ENCODE results near the gene CDK18.
"Not testable (repeated sequence)": the region's sequence is repeated elsewhere in the genome, so short reads cannot be mapped to it uniquely, and the experiment has no call there.

CDK18 gene

GRCh38 chr1:205504311-205505075 lies at the start of gene CDK18:
Gene CDK18, plus strand, starts transcription at chr1:205504669. Its CDS starts 18,499 bp downstream, at chr1:205523168.
- DNase-seq (ENCODE audit: low spot score), result peak; percentile 91

GRCh38 chr1:205454903-205455335 lies 49.5 kb upstream of the CDK18 start:
- DNase-seq (ENCODE audit: low spot score), result no peak

GRCh38 chr1:205455581-205456382 lies 48.7 kb upstream of the CDK18 start, which contains the start of gene BLACAT1:
Gene BLACAT1, minus strand, starts transcription at chr1:205456045.
- DNase-seq (ENCODE audit: low spot score), result no peak

GRCh38 chr1:205456383-205456867 lies 48.0 kb upstream of the CDK18 start:
- no peak for DNase-seq (ENCODE audit: low spot score)

GRCh38 chr1:205456868-205457745 lies 47.4 kb upstream of the CDK18 start:
- no peak for DNase-seq (ENCODE audit: low spot score)

GRCh38 chr1:205458777-205459566 lies 45.5 kb upstream of the CDK18 start:
- peak; percentile 35 for DNase-seq (ENCODE audit: low spot score)

GRCh38 chr1:205465392-205465791 lies 39.1 kb upstream of the CDK18 start:
- no peak for DNase-seq (ENCODE audit: low spot score)

- DNase-seq (ENCODE audit: low spot score), result no peak
These were observed 37.8 kb upstream of the CDK18 start for GRCh38 chr1:205466595-205467220.

- DNase-seq (ENCODE audit: low spot score), result no peak
These were observed 34.3 kb upstream of the CDK18 start for GRCh38 chr1:205470131-205470530.

- DNase-seq (ENCODE audit: low spot score), result no peak
These were observed 31.6 kb upstream of the CDK18 start for GRCh38 chr1:205472737-205473441.

- DNase-seq (ENCODE audit: low spot score), result no peak
These were observed 31.0 kb upstream of the CDK18 start for GRCh38 chr1:205473475-205473874.

- no peak for DNase-seq (ENCODE audit: low spot score)
These were observed 30.5 kb upstream of the CDK18 start for GRCh38 chr1:205473966-205474365.

GRCh38 chr1:205474571-205474970 lies 29.9 kb upstream of the CDK18 start:
- no peak for DNase-seq (ENCODE audit: low spot score)

- DNase-seq (ENCODE audit: low spot score), result no peak
These were observed 28.6 kb upstream of the CDK18 start for GRCh38 chr1:205475855-205476254.

GRCh38 chr1:205476648-205477047 lies 27.8 kb upstream of the CDK18 start:
- no peak for DNase-seq (ENCODE audit: low spot score)

- DNase-seq (ENCODE audit: low spot score), result no peak
These were observed 27.2 kb upstream of the CDK18 start for GRCh38 chr1:205477121-205477758.

- DNase-seq (ENCODE audit: low spot score), result peak; percentile 65
These were observed 26.7 kb upstream of the CDK18 start for GRCh38 chr1:205477759-205478247.

GRCh38 chr1:205478985-205479384 lies 25.5 kb upstream of the CDK18 start:
- not testable (repeated sequence) for DNase-seq (ENCODE audit: low spot score)

- DNase-seq (ENCODE audit: low spot score), result no peak
These were observed 24.0 kb upstream of the CDK18 start for GRCh38 chr1:205480349-205480985.
